Endothelial cell of umbilical vein (primary cell): ENCODE measurements around the gene BNC2. TPM values are rescaled to one million over a fixed set of nuclear protein-coding genes. Genes with fewer than 3 reads are reported as not detected.

Experiments
- BruUV-seq: library from RNA; stranded (reverse); fragments of 400-500 nt; replicated peaks from 2 replicates; lab custom pipeline; 2021; lab: Mats Ljungman, UMichigan
- CTCF ChIA-PET: fragments of 300-600, 350-600 bp; sonication (Branson Sonifier 250); formaldehyde crosslinking; loops from one replicate; lab custom pipeline; 2021; ENCODE audit warnings: antibody characterized with exemption, inconsistent platforms; lab: Charles Lee
- POLR2A ChIA-PET: fragments of 300-600, 350-600 bp; sonication (Branson Sonifier 250); formaldehyde crosslinking; loops from one replicate; lab custom pipeline; 2021; ENCODE audit warnings: antibody characterized with exemption, inconsistent platforms; lab: Charles Lee
- DNase-seq: peaks from one replicate; pipeline ENCODE4 v3.0.0-alpha.2; 2011; ENCODE audit warnings: low read depth, low spot score
- FAIRE-seq: peaks from 2 replicates; lab custom pipeline; 2011; peaks lifted over from hg19 to GRCh38; lab: Jason Lieb, UNC
- H2AFZ ChIP-seq: 2 replicates; pipeline ENCODE4 v1.6.0; 2012; ENCODE audit warnings: low read depth, low read length, control low read depth, inconsistent platforms
- H3K27ac ChIP-seq: 2 replicates; pipeline ENCODE4 v1.5.1; 2011; ENCODE audit warnings: low read depth, mild to moderate bottlenecking, control low read depth, low read length, moderate library complexity; ENCODE audit not compliant: insufficient read depth
- H3K27me3 ChIP-seq, 2 experiments: 2 replicates each; pipeline versions ENCODE4 v1.6.0 to v1.6.1; 2011; ENCODE audit warnings: low read length in 2 of 2, mixed read lengths in 1 of 2; ENCODE audit not compliant: control insufficient read depth in 2 of 2, insufficient read depth in 2 of 2
- H3K36me3 ChIP-seq, 2 experiments: 2 replicates in 1 of 2; 3 replicates in 1 of 2; pipeline ENCODE4 v1.5.1; 2011; ENCODE audit warnings: low read length in 2 of 2, mild to moderate bottlenecking in 1 of 2, moderate library complexity in 1 of 2; ENCODE audit not compliant: control insufficient read depth in 2 of 2, insufficient read depth in 2 of 2; ENCODE audit errors: extremely low read depth in 1 of 2
- H3K4me1 ChIP-seq: 3 replicates; pipeline ENCODE4 v1.5.1; 2011; ENCODE audit warnings: mild to moderate bottlenecking, low read length; ENCODE audit not compliant: control insufficient read depth, insufficient read depth; ENCODE audit errors: extremely low read depth
- H3K4me2 ChIP-seq: 2 replicates; pipeline ENCODE4 v1.6.1; 2011; ENCODE audit warnings: low read length, control low read depth, mixed read lengths; ENCODE audit not compliant: insufficient read depth
- H3K4me3 ChIP-seq, 3 experiments: fragments of 200-600 bp in 1 of 3; sonication (generic), shearing (Covaris generic) in 1 of 3; replicated peaks in 1 of 3; 2 replicates each; pipeline ENCODE4 v1.5.1; 2011 to 2016; ENCODE audit warnings: control low read depth in 3 of 3, low read length in 3 of 3, mild to moderate bottlenecking in 2 of 3, inconsistent platforms in 1 of 3, low read depth in 1 of 3, moderate library complexity in 1 of 3; ENCODE audit not compliant: insufficient read depth in 1 of 3
- H3K79me2 ChIP-seq: 2 replicates; pipeline ENCODE4 v1.6.0; 2012; ENCODE audit warnings: low read length, inconsistent platforms; ENCODE audit not compliant: control insufficient read depth, insufficient read depth
- H3K9ac ChIP-seq: replicated peaks from 2 replicates; pipeline ENCODE3; 2011; ENCODE audit warnings: low read length, control low read depth; ENCODE audit not compliant: insufficient read depth; ENCODE audit errors: extremely low read depth
- H3K9me1 ChIP-seq: replicated peaks from 3 replicates; pipeline ENCODE4 v1.6.0; 2011; ENCODE audit warnings: mild to moderate bottlenecking, low read length; ENCODE audit not compliant: control insufficient read depth, insufficient read depth; ENCODE audit errors: extremely low read depth
- H3K9me3 ChIP-seq: replicated peaks from 2 replicates; pipeline ENCODE4 v1.5.1; 2012; ENCODE audit warnings: low read length, inconsistent platforms; ENCODE audit not compliant: control insufficient read depth, insufficient read depth
- H4K20me1 ChIP-seq: replicated peaks from 2 replicates; pipeline ENCODE3; 2011; ENCODE audit warnings: mild to moderate bottlenecking, low read length; ENCODE audit not compliant: control insufficient read depth, insufficient read depth; ENCODE audit errors: extremely low read depth
- EZH2 ChIP-seq: IDR thresholded peaks from 2 replicates; pipeline ENCODE4 v1.6.1; 2012; ENCODE audit warnings: borderline replicate concordance, low read depth, mild to moderate bottlenecking, moderate library complexity, low read length, inconsistent platforms; ENCODE audit not compliant: severe bottlenecking
- FOS ChIP-seq: IDR thresholded peaks from 2 replicates; pipeline ENCODE4 v1.6.1; 2011; ENCODE audit warnings: mild to moderate bottlenecking, low read length, moderate library complexity, borderline replicate concordance; ENCODE audit not compliant: insufficient read depth
- GATA2 ChIP-seq: IDR thresholded peaks from 2 replicates; pipeline ENCODE4 v1.7.0; 2011; ENCODE audit warnings: low read depth, mild to moderate bottlenecking, moderate library complexity, mixed read lengths, low read length; ENCODE audit not compliant: insufficient read length, insufficient read depth
- JUN ChIP-seq: IDR thresholded peaks from 2 replicates; pipeline ENCODE4 v1.6.1; 2011; ENCODE audit warnings: borderline replicate concordance, low read depth; ENCODE audit not compliant: insufficient read length, insufficient read depth
- MYC ChIP-seq: IDR thresholded peaks from one replicate; pipeline ENCODE4 v1.6.1; 2011; ENCODE audit warnings: mild to moderate bottlenecking, low read depth, low read length
- POLR2A ChIP-seq: IDR thresholded peaks from 2 replicates; pipeline ENCODE4 v1.6.1; 2012; ENCODE audit warnings: low read depth, mild to moderate bottlenecking, control low read depth, low read length
- POLR2AphosphoS5 ChIP-seq: IDR thresholded peaks from 2 replicates; pipeline ENCODE4 v1.6.1; 2012; ENCODE audit warnings: low read depth, mild to moderate bottlenecking, control low read depth, low read length, moderate library complexity; ENCODE audit not compliant: insufficient read depth
- dilution Hi-C: fragments of 300-500 bp; cut with MboI; formaldehyde crosslinking; loops from one replicate; pipeline ENCODE4 v1.15.0; 2019; ENCODE audit warnings: low sequenced_read_pairs; ENCODE audit not compliant: extremely low pct_ligation_motif_present
- intact Hi-C: fragments of 100-400 bp; cut with micrococcal nuclease; formaldehyde crosslinking; loops from one replicate; pipeline ENCODE4 v1.10.0; 2022
- polyA plus RNA-seq, 4 experiments: library from polyadenylated mRNA; depleted of rRNA in 3 of 4; stranded (reverse) in 3 of 4; unstranded in 1 of 4; fragments of >200 nt; gene quantifications; 2 replicates each; pipeline versions ENCODE4 v1.2.1 to v1.2.3, GENCODE V29; 2011 to 2012; ENCODE audit warnings: missing spikeins in 1 of 4
- total RNA-seq: library from RNA; stranded (reverse); gene quantifications from 2 replicates; pipeline ENCODE4 v1.2.3, GENCODE V29; 2021
- TF ChIP-seq, protein P1 (sequence below): IDR thresholded peaks from 2 replicates; pipeline ENCODE4 v1.6.1; 2011; ENCODE audit not compliant: insufficient read depth, insufficient read length
- TF ChIP-seq, protein P2 (sequence below), 2 donors: IDR thresholded peaks; 1 replicate in 1 of 2; 2 replicates in 1 of 2; pipeline ENCODE4 v1.5.1; 2011; ENCODE audit warnings: low read length in 2 of 2, mild to moderate bottlenecking in 2 of 2, moderate library complexity in 2 of 2, control low read depth in 1 of 2, inconsistent platforms in 1 of 2, low read depth in 1 of 2; ENCODE audit not compliant: insufficient read depth in 1 of 2; ENCODE audit errors: extremely low read depth in 1 of 2

The BNC2 gene
- total and polyA plus RNA-seq, 2 donors (not counting 3 experiments of a cell fraction or from before 2014, with no cell fraction given), result 12.1 to 34.3 TPM

- DNase-seq (no peak), FAIRE-seq (no peak)
- no peak overlapping the region for H3K9ac ChIP-seq
- H3K27me3 ChIP-seq, result no peaks in the 10 kb centered on the region
- H3K9me1 ChIP-seq, result no peaks in the 10 kb centered on the region
- no peak for TF ChIP-seq FOS
- TF ChIP-seq MYC, result no peak
- TF ChIP-seq EZH2, result no peak
- TF ChIP-seq, protein P1, sequence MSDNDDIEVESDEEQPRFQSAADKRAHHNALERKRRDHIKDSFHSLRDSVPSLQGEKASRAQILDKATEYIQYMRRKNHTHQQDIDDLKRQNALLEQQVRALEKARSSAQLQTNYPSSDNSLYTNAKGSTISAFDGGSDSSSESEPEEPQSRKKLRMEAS, result no peak
- TF ChIP-seq JUN, result no peak
- no peak for TF ChIP-seq POLR2AphosphoS5
- no peak for TF ChIP-seq POLR2A
- TF ChIP-seq GATA2, result no peak
- TF ChIP-seq, protein P2, sequence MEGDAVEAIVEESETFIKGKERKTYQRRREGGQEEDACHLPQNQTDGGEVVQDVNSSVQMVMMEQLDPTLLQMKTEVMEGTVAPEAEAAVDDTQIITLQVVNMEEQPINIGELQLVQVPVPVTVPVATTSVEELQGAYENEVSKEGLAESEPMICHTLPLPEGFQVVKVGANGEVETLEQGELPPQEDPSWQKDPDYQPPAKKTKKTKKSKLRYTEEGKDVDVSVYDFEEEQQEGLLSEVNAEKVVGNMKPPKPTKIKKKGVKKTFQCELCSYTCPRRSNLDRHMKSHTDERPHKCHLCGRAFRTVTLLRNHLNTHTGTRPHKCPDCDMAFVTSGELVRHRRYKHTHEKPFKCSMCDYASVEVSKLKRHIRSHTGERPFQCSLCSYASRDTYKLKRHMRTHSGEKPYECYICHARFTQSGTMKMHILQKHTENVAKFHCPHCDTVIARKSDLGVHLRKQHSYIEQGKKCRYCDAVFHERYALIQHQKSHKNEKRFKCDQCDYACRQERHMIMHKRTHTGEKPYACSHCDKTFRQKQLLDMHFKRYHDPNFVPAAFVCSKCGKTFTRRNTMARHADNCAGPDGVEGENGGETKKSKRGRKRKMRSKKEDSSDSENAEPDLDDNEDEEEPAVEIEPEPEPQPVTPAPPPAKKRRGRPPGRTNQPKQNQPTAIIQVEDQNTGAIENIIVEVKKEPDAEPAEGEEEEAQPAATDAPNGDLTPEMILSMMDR (IDR thresholded peaks at IDR 0.05; ENCODE audit: extremely low read depth in 1 of 2, insufficient read depth in 1 of 2, low read depth in 1 of 2, low read length in 2 of 2), result no peak
- H3K9me3 ChIP-seq, result no peaks in the 10 kb centered on the region
- H4K20me1 ChIP-seq, result no peaks in the 10 kb centered on the region
- no peak overlapping the region for H3K4me2 ChIP-seq
- no peaks in the 10 kb centered on the region for H3K79me2 ChIP-seq
- dilution Hi-C loops, result no loop called here
- intact Hi-C loops, result no loop called here
- no peak overlapping the region for H3K4me3 ChIP-seq
- H3K36me3 ChIP-seq, result no peaks in the 10 kb centered on the region
- H2AFZ ChIP-seq, result no peak overlapping the region
- no peak overlapping the region for H3K27ac ChIP-seq
- ChIA-PET POLR2A (no interaction called here), CTCF (interaction anchor here (1.5 kb wide), 1 partner anchor 12 kb away, joined by 4 read pairs; no protein-coding TSS in a partner anchor)
- no TSS peak for BruUV-seq
- no peaks in the 10 kb centered on the region for H3K4me1 ChIP-seq
Measured at GRCh38 chr9:16752601-16753000, 117.9 kb downstream of the BNC2 start.
